ENCODE results near the gene WNK1.

WNK1 gene

GRCh38 chr12:958588-959123 lies 206.3 kb downstream of the WNK1 start:
- no peak for DNase-seq
